Keratinocyte (primary cell): ENCODE data around the gene GJD2. TPM values are rescaled to one million over a fixed set of nuclear protein-coding genes. Genes with fewer than 3 reads are reported as not detected.

Experiments
- DNase-seq: peaks from one replicate; pipeline ENCODE4 v3.0.0-alpha.2; 2011; ENCODE audit warnings: low read depth, missing footprints, low spot score
- FAIRE-seq: peaks from 2 replicates; lab custom pipeline; 2011; peaks lifted over from hg19 to GRCh38; lab: Jason Lieb, UNC
- H2AFZ ChIP-seq: 2 replicates; pipeline ENCODE4 v1.6.0; 2012; ENCODE audit warnings: low read length, control low read depth, inconsistent platforms; ENCODE audit not compliant: control insufficient read depth
- H3K27ac ChIP-seq: 2 replicates; pipeline ENCODE4 v1.5.1; 2011; ENCODE audit warnings: low read length; ENCODE audit not compliant: control insufficient read depth, insufficient read depth
- H3K27me3 ChIP-seq: 3 replicates; pipeline ENCODE4 v1.6.0; 2011; ENCODE audit warnings: low read length; ENCODE audit not compliant: control insufficient read depth, insufficient read depth; ENCODE audit errors: extremely low read depth
- H3K36me3 ChIP-seq, 2 experiments: 2 replicates in 1 of 2; 3 replicates in 1 of 2; pipeline ENCODE4 v1.5.1; 2011; ENCODE audit warnings: low read length in 2 of 2, mild to moderate bottlenecking in 1 of 2; ENCODE audit not compliant: control insufficient read depth in 2 of 2, insufficient read depth in 2 of 2; ENCODE audit errors: extremely low read depth in 1 of 2
- H3K4me1 ChIP-seq: 3 replicates; pipeline ENCODE4 v1.5.1; 2011; ENCODE audit warnings: low read length; ENCODE audit not compliant: control insufficient read depth, insufficient read depth; ENCODE audit errors: extremely low read depth
- H3K4me2 ChIP-seq: 3 replicates; pipeline ENCODE4 v1.6.0; 2011; ENCODE audit warnings: low read depth, low read length; ENCODE audit not compliant: control insufficient read depth, insufficient read depth; ENCODE audit errors: extremely low read depth
- H3K4me3 ChIP-seq, 3 experiments: fragments of 200-600 bp in 1 of 3; sonication (generic) in 1 of 3; 2 replicates in 2 of 3; 3 replicates in 1 of 3; pipeline ENCODE4 v1.5.1; 2011 to 2016; ENCODE audit warnings: low read length in 3 of 3, mild to moderate bottlenecking in 3 of 3, control low read depth in 2 of 3, inconsistent platforms in 1 of 3, low read depth in 1 of 3, mixed read lengths in 1 of 3, mixed run types in 1 of 3, moderate library complexity in 1 of 3; ENCODE audit not compliant: control insufficient read depth in 2 of 3, insufficient read depth in 2 of 3; ENCODE audit errors: extremely low read depth in 1 of 3
- H3K79me2 ChIP-seq: 2 replicates; pipeline ENCODE4 v1.6.0; 2012; ENCODE audit warnings: low read length; ENCODE audit not compliant: control insufficient read depth, insufficient read depth
- H3K9ac ChIP-seq: 3 replicates; pipeline ENCODE4 v1.6.0; 2011; ENCODE audit warnings: low read length; ENCODE audit not compliant: control insufficient read depth, insufficient read depth; ENCODE audit errors: extremely low read depth
- H3K9me1 ChIP-seq: 3 replicates; pipeline ENCODE4 v1.6.0; 2011; ENCODE audit warnings: low read length; ENCODE audit not compliant: control insufficient read depth, insufficient read depth; ENCODE audit errors: extremely low read depth
- H3K9me3 ChIP-seq: 2 replicates; pipeline ENCODE4 v1.5.1; 2012; ENCODE audit warnings: low read depth, low read length; ENCODE audit not compliant: control insufficient read depth
- H4K20me1 ChIP-seq: 3 replicates; pipeline ENCODE4 v1.6.0; 2011; ENCODE audit warnings: low read length; ENCODE audit not compliant: control insufficient read depth, insufficient read depth; ENCODE audit errors: extremely low read depth
- EZH2 ChIP-seq: IDR thresholded peaks from one replicate; pipeline ENCODE4 v1.6.1; 2012; ENCODE audit warnings: inconsistent platforms, mild to moderate bottlenecking, low read length, moderate library complexity
- dilution Hi-C: fragments of 300-500 bp; cut with MboI; formaldehyde crosslinking; loops from one replicate; pipeline ENCODE4 v1.7.0; 2020; ENCODE audit warnings: low sequenced_read_pairs; ENCODE audit not compliant: extremely low pct_ligation_motif_present
- polyA plus RNA-seq, 5 experiments: library from polyadenylated mRNA; depleted of rRNA in 3 of 5; stranded (reverse) in 3 of 5; stranded (forward) in 1 of 5; unstranded in 1 of 5; fragments of >200 nt; gene quantifications; 1 replicate in 1 of 5; 2 replicates in 3 of 5; 3 replicates in 1 of 5; pipeline versions ENCODE4 v1.2.1 to v1.2.3, GENCODE V29; 2011 to 2012; ENCODE audit warnings: missing spikeins in 2 of 5, low read depth in 1 of 5, low replicate concordance in 1 of 5
- TF ChIP-seq, protein P1 (sequence below), 3 experiments: IDR thresholded peaks in 1 of 3; conservative IDR thresholded peaks in 1 of 3; optimal IDR thresholded peaks in 1 of 3; 2 replicates in 2 of 3; 3 replicates in 1 of 3; pipeline versions ENCODE3 to v1.5.1; 2011; ENCODE audit warnings: low read length in 3 of 3, mild to moderate bottlenecking in 3 of 3, moderate library complexity in 2 of 3, control low read depth in 1 of 3, inconsistent platforms in 1 of 3; ENCODE audit not compliant: insufficient read depth in 2 of 3; ENCODE audit errors: extremely low read depth in 1 of 3

The GJD2 gene
- polyA plus RNA-seq, 1 donor (not counting 4 experiments of a cell fraction or from before 2014, with no cell fraction given): not detected

DNA sequence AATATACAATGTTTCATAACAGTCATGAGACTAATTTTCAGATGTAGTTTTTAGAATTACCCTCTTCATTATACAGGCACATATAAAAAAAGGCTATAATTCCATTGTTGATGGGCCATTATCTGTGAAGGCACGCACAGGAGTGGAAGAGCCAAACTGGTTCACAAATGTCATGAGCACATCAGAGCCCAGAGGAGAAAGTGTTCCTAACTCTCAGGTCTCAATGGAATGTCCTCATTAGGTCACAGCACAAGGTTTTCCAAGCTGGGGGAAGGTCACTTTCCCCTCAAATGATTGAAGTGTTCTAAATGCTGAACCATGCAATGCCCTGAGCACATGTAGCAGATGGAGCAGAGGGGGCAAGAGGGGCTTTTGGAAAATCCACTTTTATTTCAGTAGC is 41.2 kb downstream of the GJD2 start:
- Histone ChIP-seq H3K36me3 (no peaks in the 10 kb centered on the region), H3K27me3 (peaks cover 19% of the 10 kb centered on the region), H4K20me1 (no peaks in the 10 kb centered on the region), H2AFZ (no peak overlapping the region), H3K79me2 (no peaks in the 10 kb centered on the region), H3K9me1 (no peaks in the 10 kb centered on the region), H3K4me3 (no peak overlapping the region), H3K9me3 (no peaks in the 10 kb centered on the region), H3K9ac (no peak overlapping the region), H3K27ac (no peak overlapping the region), H3K4me2 (no peak overlapping the region), H3K4me1 (no peaks in the 10 kb centered on the region)
- DNase-seq (no peak), FAIRE-seq (no peak)
- dilution Hi-C loops: no loop called here
- TF ChIP-seq EZH2: no peak
- TF ChIP-seq, protein P1, sequence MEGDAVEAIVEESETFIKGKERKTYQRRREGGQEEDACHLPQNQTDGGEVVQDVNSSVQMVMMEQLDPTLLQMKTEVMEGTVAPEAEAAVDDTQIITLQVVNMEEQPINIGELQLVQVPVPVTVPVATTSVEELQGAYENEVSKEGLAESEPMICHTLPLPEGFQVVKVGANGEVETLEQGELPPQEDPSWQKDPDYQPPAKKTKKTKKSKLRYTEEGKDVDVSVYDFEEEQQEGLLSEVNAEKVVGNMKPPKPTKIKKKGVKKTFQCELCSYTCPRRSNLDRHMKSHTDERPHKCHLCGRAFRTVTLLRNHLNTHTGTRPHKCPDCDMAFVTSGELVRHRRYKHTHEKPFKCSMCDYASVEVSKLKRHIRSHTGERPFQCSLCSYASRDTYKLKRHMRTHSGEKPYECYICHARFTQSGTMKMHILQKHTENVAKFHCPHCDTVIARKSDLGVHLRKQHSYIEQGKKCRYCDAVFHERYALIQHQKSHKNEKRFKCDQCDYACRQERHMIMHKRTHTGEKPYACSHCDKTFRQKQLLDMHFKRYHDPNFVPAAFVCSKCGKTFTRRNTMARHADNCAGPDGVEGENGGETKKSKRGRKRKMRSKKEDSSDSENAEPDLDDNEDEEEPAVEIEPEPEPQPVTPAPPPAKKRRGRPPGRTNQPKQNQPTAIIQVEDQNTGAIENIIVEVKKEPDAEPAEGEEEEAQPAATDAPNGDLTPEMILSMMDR (optimal IDR thresholded peaks at IDR 0.05 in 1 of 3, IDR thresholded peaks at IDR 0.05 in 1 of 3, conservative IDR thresholded peaks at IDR 0.05 in 1 of 3; ENCODE audit: extremely low read depth in 1 of 3, insufficient read depth in 2 of 3, low read length in 3 of 3): no peak

DNA sequence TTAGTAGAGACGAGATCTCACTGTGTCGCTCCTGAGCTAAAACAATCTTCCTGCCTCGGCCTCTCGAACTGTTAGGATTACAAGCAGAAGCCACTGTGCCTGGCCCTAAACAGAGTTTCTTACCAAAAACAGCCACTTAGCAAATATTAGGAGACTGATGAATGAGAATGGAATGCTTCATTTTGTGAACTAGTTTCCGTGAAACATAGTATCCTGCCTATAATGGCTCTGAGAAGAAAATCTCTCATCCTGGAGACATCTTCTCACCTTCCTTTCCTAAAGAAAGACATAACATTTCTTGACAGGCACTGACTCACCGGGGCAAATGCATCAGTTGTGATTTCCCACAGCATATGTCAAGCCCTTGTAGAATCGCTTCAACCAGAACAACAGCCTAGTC is 44.9 kb downstream of the GJD2 start:
- Histone ChIP-seq H4K20me1 (no peaks in the 10 kb centered on the region), H3K36me3 (no peaks in the 10 kb centered on the region), H3K4me2 (no peak overlapping the region), H3K9ac (no peak overlapping the region), H3K4me3 (no peak overlapping the region), H2AFZ (no peak overlapping the region), H3K4me1 (no peaks in the 10 kb centered on the region), H3K79me2 (no peaks in the 10 kb centered on the region), H3K9me1 (no peaks in the 10 kb centered on the region), H3K9me3 (no peaks in the 10 kb centered on the region), H3K27me3 (peaks cover 12% of the 10 kb centered on the region), H3K27ac (no peak overlapping the region)
- DNase-seq: no peak
- FAIRE-seq: no peak
- TF ChIP-seq, protein P1 (optimal IDR thresholded peaks at IDR 0.05 in 1 of 3, IDR thresholded peaks at IDR 0.05 in 1 of 3, conservative IDR thresholded peaks at IDR 0.05 in 1 of 3; ENCODE audit: extremely low read depth in 1 of 3, insufficient read depth in 2 of 3, low read length in 3 of 3): no peak
- no peak for TF ChIP-seq EZH2
- dilution Hi-C loops: no loop called here
